Activated CD4-positive, alpha-beta memory T cell treated with anti-CD3 and anti-CD28 coated beads, Interleukin-2, amount 10 ng/mL, durations not matched to agents 7 days and 5 days (primary cell): ENCODE results near the gene IL4R. TPM values are rescaled to one million over a fixed set of nuclear protein-coding genes. Genes with fewer than 3 reads are reported as not detected.

Experiments used
- total RNA-seq, 2 experiments: library from RNA; stranded (reverse); gene quantifications; one replicate each; pipeline ENCODE4 v1.2.3, GENCODE V29; 2021

IL4R gene
- total RNA-seq, 2 experiments from 2014 or later = 257 to 268 TPM

Other genes with a start within 250 kb of the IL4R start
- not detected for gene C16orf82, start 247.0 kb upstream of the IL4R start, total RNA-seq
- 10 to 100 TPM; 12.7 to 14.3 TPM for gene KDM8, start 110.4 kb upstream of the IL4R start, total RNA-seq
- gene NSMCE1, start 45.2 kb upstream of the IL4R start, total RNA-seq = 100 to 1,000 TPM; 100 to 106 TPM
- 10 to 100 TPM; 29.2 to 29.5 TPM for gene IL21R, start 88.2 kb downstream of the IL4R start, total RNA-seq
- gene GTF3C1, start 235.9 kb downstream of the IL4R start, total RNA-seq = 10 to 100 TPM; 48.9 to 53.6 TPM
- gene KATNIP, start 236.2 kb downstream of the IL4R start, total RNA-seq = 10 to 100 TPM; 15.8 to 18.1 TPM